HEK293 (cell line): ENCODE measurements around the gene SBF2.
A peak's percentile ranks its signal among the peaks of the same experiment; 100 is the strongest.

Source experiments
- CTCF ChIA-PET: fragments of 350-600 bp; formaldehyde crosslinking; extraction: SDS; loops from one replicate; lab custom pipeline; 2021; ENCODE audit warnings: antibody characterized with exemption; lab: Yijun Ruan, JAX
- POLR2A ChIA-PET: fragments of 300-600 bp; formaldehyde crosslinking; extraction: SDS; loops from one replicate; lab custom pipeline; 2020; ENCODE audit warnings: antibody characterized with exemption, inconsistent platforms; lab: Yijun Ruan, JAX
- H3K27ac ChIP-seq: fragments of 200-500 bp; sonication (Bioruptor generic); 2 replicates; pipeline ENCODE4 v1.5.1; 2014; ENCODE audit warnings: low read depth, low read length, control low read depth, inconsistent platforms; ENCODE audit errors: extremely low read depth
- H3K36me3 ChIP-seq, 2 experiments: fragments of 200-500 bp in 1 of 2; sonication (Bioruptor generic) in 1 of 2; 1 replicate in 1 of 2; 2 replicates in 1 of 2; pipeline ENCODE4 v1.5.1; 2014 to 2017; ENCODE audit warnings: inconsistent platforms in 2 of 2, low read length in 2 of 2; ENCODE audit not compliant: control insufficient read depth in 2 of 2, insufficient read depth in 1 of 2
- H3K4me1 ChIP-seq: fragments of 200-500 bp; sonication (Bioruptor generic); 2 replicates; pipeline ENCODE4 v1.5.1; 2014; ENCODE audit warnings: mild to moderate bottlenecking, low read length, inconsistent platforms; ENCODE audit not compliant: control insufficient read depth, insufficient read depth
- H3K4me3 ChIP-seq: 2 replicates; pipeline ENCODE4 v1.5.1; 2011; ENCODE audit warnings: low read depth, mild to moderate bottlenecking, control low read depth, low read length, moderate library complexity
- H3K9me3 ChIP-seq: fragments of 200-500 bp; sonication (Bioruptor generic); 2 replicates; pipeline ENCODE4 v1.5.1; 2014; ENCODE audit warnings: low read depth, low read length, inconsistent platforms; ENCODE audit not compliant: control insufficient read depth, insufficient read depth
- GFI1B ChIP-seq: fragments of 450-650 bp; formaldehyde crosslinking; IDR thresholded peaks from 2 replicates; pipeline ENCODE4 v1.5.1; 2016; ENCODE audit warnings: missing biosample characterization, missing genetic modification characterization
- HOXD13 ChIP-seq: sonication (generic); formaldehyde crosslinking; IDR thresholded peaks from 2 replicates; pipeline ENCODE4 v1.8.0; 2022; ENCODE audit warnings: missing genetic modification reagents, borderline replicate concordance
- MYNN ChIP-seq: fragments of 450-650 bp; formaldehyde crosslinking; IDR thresholded peaks from 2 replicates; pipeline ENCODE4 v1.5.1; 2016; ENCODE audit warnings: missing biosample characterization, missing genetic modification characterization, borderline replicate concordance
- SCRT1 ChIP-seq: fragments of 450-650 bp; formaldehyde crosslinking; IDR thresholded peaks from 2 replicates; pipeline ENCODE4 v1.5.1; 2016; ENCODE audit warnings: missing biosample characterization, missing genetic modification characterization, borderline replicate concordance
- SETDB1 ChIP-seq: IDR thresholded peaks from one replicate; pipeline ENCODE4 v1.6.1; 2017; ENCODE audit warnings: mild to moderate bottlenecking, low read length, moderate library complexity, mixed read lengths; ENCODE audit not compliant: insufficient read length
- SP3 ChIP-seq: fragments of 450-650 bp; formaldehyde crosslinking; IDR thresholded peaks from 2 replicates; pipeline ENCODE4 v1.5.1; 2016; ENCODE audit warnings: missing biosample characterization, missing genetic modification characterization
- ZNF202 ChIP-seq: fragments of 450-650 bp; formaldehyde crosslinking; IDR thresholded peaks from 2 replicates; pipeline ENCODE4 v1.5.1; 2016; ENCODE audit warnings: missing biosample characterization, missing genetic modification characterization, borderline replicate concordance
- ZNF239 ChIP-seq: fragments of 450-650 bp; formaldehyde crosslinking; IDR thresholded peaks from 2 replicates; pipeline ENCODE4 v1.5.1; 2016; ENCODE audit warnings: missing biosample characterization, missing genetic modification characterization
- ZNF324 ChIP-seq: fragments of 450-650 bp; formaldehyde crosslinking; IDR thresholded peaks from 2 replicates; pipeline ENCODE4 v1.5.1; 2016; ENCODE audit warnings: missing biosample characterization, missing genetic modification characterization
- ZNF366 ChIP-seq: fragments of 450-650 bp; formaldehyde crosslinking; conservative IDR thresholded peaks from 2 replicates; pipeline ENCODE4 v1.5.1; 2016; ENCODE audit warnings: missing biosample characterization, missing genetic modification characterization
- ZNF623 ChIP-seq: fragments of 450-650 bp; formaldehyde crosslinking; IDR thresholded peaks from 2 replicates; pipeline ENCODE4 v1.5.1; 2016; ENCODE audit warnings: missing biosample characterization, missing genetic modification characterization
- TF ChIP-seq, protein P1 (sequence below): fragments of 450-650 bp; formaldehyde crosslinking; conservative IDR thresholded peaks from 2 replicates; pipeline ENCODE4 v1.5.1; 2016; ENCODE audit warnings: low read depth, missing biosample characterization, missing genetic modification characterization
- TF ChIP-seq, protein P2 (sequence below): fragments of 450-650 bp; formaldehyde crosslinking; IDR thresholded peaks from 2 replicates; pipeline ENCODE4 v1.5.1; 2017; ENCODE audit warnings: missing biosample characterization, missing genetic modification characterization
- TF ChIP-seq, protein P3 (sequence below): fragments of 450-650 bp; formaldehyde crosslinking; IDR thresholded peaks from 2 replicates; pipeline ENCODE4 v1.5.1; 2016; ENCODE audit warnings: missing biosample characterization, missing genetic modification characterization
- TF ChIP-seq, protein P4 (sequence below): fragments of 450-650 bp; formaldehyde crosslinking; IDR thresholded peaks from 2 replicates; pipeline ENCODE4 v1.5.1; 2017; ENCODE audit warnings: missing biosample characterization, missing genetic modification characterization
- TF ChIP-seq, protein P5 (sequence below): fragments of 450-650 bp; formaldehyde crosslinking; IDR thresholded peaks from 2 replicates; pipeline ENCODE4 v1.5.1; 2016; ENCODE audit warnings: missing biosample characterization, missing genetic modification characterization
- TF ChIP-seq, protein P6 (sequence below): fragments of 450-650 bp; IDR thresholded peaks from 2 replicates; pipeline ENCODE4 v1.5.1; 2018; ENCODE audit warnings: missing biosample characterization, missing genetic modification characterization
- TF ChIP-seq, protein P7 (sequence below): fragments of 450-650 bp; formaldehyde crosslinking; IDR thresholded peaks from 2 replicates; pipeline ENCODE4 v1.5.1; 2016; ENCODE audit warnings: missing biosample characterization, missing genetic modification characterization

The SBF2 gene

DNA sequence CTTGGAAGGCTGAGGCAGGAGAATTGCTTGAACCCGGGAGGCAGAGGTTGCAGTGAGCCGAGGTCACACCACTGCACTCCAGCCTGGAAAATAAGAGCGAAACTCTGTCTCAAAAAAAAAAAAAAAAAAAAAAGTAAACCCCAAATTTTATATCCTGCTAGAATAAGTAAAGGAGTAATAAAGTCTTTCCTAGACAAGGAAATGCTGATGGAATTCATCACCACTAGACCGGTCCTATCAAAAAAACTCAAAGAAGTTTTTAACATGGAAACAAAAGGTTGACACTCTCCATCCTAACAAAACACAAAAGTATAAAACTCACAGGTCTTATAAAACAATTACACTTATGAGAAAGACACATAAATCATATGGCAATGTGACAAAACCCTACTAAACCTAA is 213.9 kb downstream of the SBF2 start (continued):
- TF ChIP-seq, protein P1, sequence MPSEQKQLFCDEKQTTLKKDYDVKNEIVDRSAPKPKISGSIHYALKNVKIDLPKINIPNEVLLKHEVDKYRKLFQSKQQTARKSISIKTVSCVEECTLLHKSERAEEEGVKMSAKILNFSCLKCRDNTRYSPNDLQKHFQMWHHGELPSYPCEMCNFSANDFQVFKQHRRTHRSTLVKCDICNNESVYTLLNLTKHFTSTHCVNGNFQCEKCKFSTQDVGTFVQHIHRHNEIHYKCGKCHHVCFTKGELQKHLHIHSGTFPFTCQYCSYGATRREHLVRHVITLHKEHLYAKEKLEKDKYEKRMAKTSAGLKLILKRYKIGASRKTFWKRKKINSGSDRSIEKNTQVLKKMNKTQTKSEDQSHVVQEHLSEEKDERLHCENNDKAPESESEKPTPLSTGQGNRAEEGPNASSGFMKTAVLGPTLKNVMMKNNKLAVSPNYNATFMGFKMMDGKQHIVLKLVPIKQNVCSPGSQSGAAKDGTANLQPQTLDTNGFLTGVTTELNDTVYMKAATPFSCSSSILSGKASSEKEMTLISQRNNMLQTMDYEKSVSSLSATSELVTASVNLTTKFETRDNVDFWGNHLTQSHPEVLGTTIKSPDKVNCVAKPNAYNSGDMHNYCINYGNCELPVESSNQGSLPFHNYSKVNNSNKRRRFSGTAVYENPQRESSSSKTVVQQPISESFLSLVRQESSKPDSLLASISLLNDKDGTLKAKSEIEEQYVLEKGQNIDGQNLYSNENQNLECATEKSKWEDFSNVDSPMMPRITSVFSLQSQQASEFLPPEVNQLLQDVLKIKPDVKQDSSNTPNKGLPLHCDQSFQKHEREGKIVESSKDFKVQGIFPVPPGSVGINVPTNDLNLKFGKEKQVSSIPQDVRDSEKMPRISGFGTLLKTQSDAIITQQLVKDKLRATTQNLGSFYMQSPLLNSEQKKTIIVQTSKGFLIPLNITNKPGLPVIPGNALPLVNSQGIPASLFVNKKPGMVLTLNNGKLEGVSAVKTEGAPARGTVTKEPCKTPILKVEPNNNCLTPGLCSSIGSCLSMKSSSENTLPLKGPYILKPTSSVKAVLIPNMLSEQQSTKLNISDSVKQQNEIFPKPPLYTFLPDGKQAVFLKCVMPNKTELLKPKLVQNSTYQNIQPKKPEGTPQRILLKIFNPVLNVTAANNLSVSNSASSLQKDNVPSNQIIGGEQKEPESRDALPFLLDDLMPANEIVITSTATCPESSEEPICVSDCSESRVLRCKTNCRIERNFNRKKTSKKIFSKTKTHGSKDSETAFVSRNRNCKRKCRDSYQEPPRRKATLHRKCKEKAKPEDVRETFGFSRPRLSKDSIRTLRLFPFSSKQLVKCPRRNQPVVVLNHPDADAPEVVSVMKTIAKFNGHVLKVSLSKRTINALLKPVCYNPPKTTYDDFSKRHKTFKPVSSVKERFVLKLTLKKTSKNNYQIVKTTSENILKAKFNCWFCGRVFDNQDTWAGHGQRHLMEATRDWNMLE (tag by site-specific recombination): 0 out of 2 replicates have a peak, but pooled peaks have one; percentile 36
- no peak for TF ChIP-seq ZNF623 (tag by site-specific recombination)
- TF ChIP-seq, protein P2, sequence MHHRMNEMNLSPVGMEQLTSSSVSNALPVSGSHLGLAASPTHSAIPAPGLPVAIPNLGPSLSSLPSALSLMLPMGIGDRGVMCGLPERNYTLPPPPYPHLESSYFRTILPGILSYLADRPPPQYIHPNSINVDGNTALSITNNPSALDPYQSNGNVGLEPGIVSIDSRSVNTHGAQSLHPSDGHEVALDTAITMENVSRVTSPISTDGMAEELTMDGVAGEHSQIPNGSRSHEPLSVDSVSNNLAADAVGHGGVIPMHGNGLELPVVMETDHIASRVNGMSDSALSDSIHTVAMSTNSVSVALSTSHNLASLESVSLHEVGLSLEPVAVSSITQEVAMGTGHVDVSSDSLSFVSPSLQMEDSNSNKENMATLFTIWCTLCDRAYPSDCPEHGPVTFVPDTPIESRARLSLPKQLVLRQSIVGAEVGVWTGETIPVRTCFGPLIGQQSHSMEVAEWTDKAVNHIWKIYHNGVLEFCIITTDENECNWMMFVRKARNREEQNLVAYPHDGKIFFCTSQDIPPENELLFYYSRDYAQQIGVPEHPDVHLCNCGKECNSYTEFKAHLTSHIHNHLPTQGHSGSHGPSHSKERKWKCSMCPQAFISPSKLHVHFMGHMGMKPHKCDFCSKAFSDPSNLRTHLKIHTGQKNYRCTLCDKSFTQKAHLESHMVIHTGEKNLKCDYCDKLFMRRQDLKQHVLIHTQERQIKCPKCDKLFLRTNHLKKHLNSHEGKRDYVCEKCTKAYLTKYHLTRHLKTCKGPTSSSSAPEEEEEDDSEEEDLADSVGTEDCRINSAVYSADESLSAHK (tag by site-specific recombination): no peak
- no peak for TF ChIP-seq SP3 (tag by site-specific recombination)
- TF ChIP-seq SETDB1: peak; percentile 97
- TF ChIP-seq, protein P3, sequence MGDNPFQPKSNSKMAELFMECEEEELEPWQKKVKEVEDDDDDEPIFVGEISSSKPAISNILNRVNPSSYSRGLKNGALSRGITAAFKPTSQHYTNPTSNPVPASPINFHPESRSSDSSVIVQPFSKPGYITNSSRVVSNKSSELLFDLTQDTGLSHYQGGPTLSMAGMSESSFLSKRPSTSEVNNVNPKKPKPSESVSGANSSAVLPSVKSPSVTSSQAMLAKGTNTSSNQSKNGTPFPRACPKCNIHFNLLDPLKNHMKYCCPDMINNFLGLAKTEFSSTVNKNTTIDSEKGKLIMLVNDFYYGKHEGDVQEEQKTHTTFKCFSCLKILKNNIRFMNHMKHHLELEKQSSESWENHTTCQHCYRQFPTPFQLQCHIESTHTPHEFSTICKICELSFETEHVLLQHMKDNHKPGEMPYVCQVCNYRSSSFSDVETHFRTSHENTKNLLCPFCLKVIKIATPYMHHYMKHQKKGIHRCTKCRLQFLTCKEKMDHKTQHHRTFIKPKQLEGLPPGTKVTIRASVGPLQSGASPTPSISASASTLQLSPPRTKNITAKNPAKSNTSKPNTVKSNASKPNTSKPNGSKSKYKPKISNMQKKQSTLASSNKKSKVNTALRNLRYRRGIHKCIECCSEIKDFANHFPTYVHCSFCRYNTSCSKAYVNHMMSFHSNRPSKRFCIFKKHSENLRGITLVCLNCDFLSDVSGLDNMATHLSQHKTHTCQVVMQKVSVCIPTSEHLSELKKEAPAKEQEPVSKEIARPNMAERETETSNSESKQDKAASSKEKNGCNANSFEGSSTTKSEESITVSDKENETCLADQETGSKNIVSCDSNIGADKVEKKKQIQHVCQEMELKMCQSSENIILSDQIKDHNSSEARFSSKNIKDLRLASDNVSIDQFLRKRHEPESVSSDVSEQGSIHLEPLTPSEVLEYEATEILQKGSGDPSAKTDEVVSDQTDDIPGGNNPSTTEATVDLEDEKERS (tag by site-specific recombination): 0 out of 2 replicates have a peak, but pooled peaks have one; percentile 17

DNA sequence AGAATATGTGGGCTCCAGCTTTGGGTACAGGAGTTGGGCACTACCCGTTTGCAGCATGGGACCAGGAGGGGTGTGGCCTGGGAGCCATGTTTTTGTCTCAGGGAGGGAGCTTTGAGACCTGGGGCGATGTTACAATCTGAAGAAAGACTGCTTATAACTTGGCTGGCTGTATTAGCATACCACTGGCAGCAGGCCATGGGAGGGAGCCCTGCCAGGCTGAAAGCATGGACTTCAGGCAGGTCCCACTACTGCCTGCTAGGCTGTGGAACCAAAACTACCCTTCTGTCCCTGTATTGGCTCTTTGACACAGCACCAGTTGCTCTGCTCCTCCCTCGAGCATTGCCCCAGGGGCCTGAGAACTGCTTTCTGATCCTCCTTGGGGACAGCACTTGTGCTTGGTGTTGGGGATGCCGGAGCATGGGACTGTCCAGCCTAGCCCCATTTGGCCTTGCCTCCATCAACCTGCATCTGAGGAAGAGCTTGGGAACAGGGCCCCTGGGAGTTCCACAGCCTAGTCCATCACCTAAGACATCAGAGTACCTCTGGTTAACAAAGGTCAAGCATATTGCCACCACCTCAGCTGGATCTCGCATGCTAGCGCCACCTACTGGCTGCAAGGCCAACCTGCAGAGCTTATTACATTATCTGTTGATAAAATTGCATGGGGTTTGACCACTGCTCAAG is 217.4 kb downstream of the SBF2 start:
- no peak overlapping the region for H3K27ac ChIP-seq
- POLR2A ChIA-PET: interaction anchor here (0.6 to 1.6 kb wide), 2 partner anchors 229 to 231 kb away, joined by 4 read pairs; partner anchors contain the start of gene ADM
- no peak overlapping the region for H3K4me3 ChIP-seq
- H3K9me3 ChIP-seq: no peaks in the 10 kb centered on the region
- no peaks in the 10 kb centered on the region for H3K36me3 ChIP-seq
- H3K4me1 ChIP-seq: no peaks in the 10 kb centered on the region
- CTCF ChIA-PET: interaction anchor here (0.5 to 2.1 kb wide), 41 partner anchors 8 to 854 kb away, joined by 3 to 13 read pairs (median 4); no protein-coding TSS in a partner anchor
- TF ChIP-seq GFI1B (tag by site-specific recombination) (no peak), ZNF324 (tag by site-specific recombination) (no peak), ZNF239 (tag by site-specific recombination) (no peak), ZNF202 (tag by site-specific recombination) (no peak), ZNF366 (no peak), HOXD13 (no peak), SCRT1 (no peak), MYNN (no peak)
- TF ChIP-seq, protein P4, sequence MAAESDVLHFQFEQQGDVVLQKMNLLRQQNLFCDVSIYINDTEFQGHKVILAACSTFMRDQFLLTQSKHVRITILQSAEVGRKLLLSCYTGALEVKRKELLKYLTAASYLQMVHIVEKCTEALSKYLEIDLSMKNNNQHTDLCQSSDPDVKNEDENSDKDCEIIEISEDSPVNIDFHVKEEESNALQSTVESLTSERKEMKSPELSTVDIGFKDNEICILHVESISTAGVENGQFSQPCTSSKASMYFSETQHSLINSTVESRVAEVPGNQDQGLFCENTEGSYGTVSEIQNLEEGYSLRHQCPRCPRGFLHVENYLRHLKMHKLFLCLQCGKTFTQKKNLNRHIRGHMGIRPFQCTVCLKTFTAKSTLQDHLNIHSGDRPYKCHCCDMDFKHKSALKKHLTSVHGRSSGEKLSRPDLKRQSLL: no peak
- TF ChIP-seq, protein P5, sequence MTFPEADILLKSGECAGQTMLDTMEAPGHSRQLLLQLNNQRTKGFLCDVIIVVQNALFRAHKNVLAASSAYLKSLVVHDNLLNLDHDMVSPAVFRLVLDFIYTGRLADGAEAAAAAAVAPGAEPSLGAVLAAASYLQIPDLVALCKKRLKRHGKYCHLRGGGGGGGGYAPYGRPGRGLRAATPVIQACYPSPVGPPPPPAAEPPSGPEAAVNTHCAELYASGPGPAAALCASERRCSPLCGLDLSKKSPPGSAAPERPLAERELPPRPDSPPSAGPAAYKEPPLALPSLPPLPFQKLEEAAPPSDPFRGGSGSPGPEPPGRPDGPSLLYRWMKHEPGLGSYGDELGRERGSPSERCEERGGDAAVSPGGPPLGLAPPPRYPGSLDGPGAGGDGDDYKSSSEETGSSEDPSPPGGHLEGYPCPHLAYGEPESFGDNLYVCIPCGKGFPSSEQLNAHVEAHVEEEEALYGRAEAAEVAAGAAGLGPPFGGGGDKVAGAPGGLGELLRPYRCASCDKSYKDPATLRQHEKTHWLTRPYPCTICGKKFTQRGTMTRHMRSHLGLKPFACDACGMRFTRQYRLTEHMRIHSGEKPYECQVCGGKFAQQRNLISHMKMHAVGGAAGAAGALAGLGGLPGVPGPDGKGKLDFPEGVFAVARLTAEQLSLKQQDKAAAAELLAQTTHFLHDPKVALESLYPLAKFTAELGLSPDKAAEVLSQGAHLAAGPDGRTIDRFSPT (tag by site-specific recombination): no peak
- TF ChIP-seq, protein P6, sequence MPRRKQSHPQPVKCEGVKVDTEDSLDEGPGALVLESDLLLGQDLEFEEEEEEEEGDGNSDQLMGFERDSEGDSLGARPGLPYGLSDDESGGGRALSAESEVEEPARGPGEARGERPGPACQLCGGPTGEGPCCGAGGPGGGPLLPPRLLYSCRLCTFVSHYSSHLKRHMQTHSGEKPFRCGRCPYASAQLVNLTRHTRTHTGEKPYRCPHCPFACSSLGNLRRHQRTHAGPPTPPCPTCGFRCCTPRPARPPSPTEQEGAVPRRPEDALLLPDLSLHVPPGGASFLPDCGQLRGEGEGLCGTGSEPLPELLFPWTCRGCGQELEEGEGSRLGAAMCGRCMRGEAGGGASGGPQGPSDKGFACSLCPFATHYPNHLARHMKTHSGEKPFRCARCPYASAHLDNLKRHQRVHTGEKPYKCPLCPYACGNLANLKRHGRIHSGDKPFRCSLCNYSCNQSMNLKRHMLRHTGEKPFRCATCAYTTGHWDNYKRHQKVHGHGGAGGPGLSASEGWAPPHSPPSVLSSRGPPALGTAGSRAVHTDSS (tag by site-specific recombination): no peak
- TF ChIP-seq, protein P7, sequence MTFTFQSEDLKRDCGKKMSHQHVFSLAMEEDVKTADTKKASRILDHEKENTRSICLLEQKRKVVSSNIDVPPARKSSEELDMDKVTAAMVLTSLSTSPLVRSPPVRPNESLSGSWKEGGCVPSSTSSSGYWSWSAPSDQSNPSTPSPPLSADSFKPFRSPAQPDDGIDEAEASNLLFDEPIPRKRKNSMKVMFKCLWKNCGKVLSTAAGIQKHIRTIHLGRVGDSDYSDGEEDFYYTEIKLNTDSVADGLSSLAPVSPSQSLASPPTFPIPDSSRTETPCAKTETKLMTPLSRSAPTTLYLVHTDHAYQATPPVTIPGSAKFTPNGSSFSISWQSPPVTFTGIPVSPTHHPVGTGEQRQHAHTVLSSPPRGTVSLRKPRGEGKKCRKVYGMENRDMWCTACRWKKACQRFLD (tag by site-specific recombination): no peak
